Endothelial cell of umbilical vein (primary cell): ENCODE measurements around the gene KCNMA1.

ENCODE experiments used
- CTCF ChIP-seq, 2 donors: IDR thresholded peaks; 1 replicate in 1 of 2; 2 replicates in 1 of 2; pipeline ENCODE4 v1.5.1; 2011; ENCODE audit warnings: low read length in 2 of 2, mild to moderate bottlenecking in 2 of 2, moderate library complexity in 2 of 2, control low read depth in 1 of 2, inconsistent platforms in 1 of 2, low read depth in 1 of 2; ENCODE audit not compliant: insufficient read depth in 1 of 2; ENCODE audit errors: extremely low read depth in 1 of 2
- EZH2 ChIP-seq: IDR thresholded peaks from 2 replicates; pipeline ENCODE4 v1.6.1; 2012; ENCODE audit warnings: borderline replicate concordance, low read depth, mild to moderate bottlenecking, moderate library complexity, low read length, inconsistent platforms; ENCODE audit not compliant: severe bottlenecking
- FOS ChIP-seq: IDR thresholded peaks from 2 replicates; pipeline ENCODE4 v1.6.1; 2011; ENCODE audit warnings: mild to moderate bottlenecking, low read length, moderate library complexity, borderline replicate concordance; ENCODE audit not compliant: insufficient read depth
- GATA2 ChIP-seq: IDR thresholded peaks from 2 replicates; pipeline ENCODE4 v1.7.0; 2011; ENCODE audit warnings: low read depth, mild to moderate bottlenecking, moderate library complexity, mixed read lengths, low read length; ENCODE audit not compliant: insufficient read length, insufficient read depth
- MAX ChIP-seq: IDR thresholded peaks from 2 replicates; pipeline ENCODE4 v1.6.1; 2011; ENCODE audit not compliant: insufficient read depth, insufficient read length
- POLR2AphosphoS5 ChIP-seq: IDR thresholded peaks from 2 replicates; pipeline ENCODE4 v1.6.1; 2012; ENCODE audit warnings: low read depth, mild to moderate bottlenecking, control low read depth, low read length, moderate library complexity; ENCODE audit not compliant: insufficient read depth

DNA sequence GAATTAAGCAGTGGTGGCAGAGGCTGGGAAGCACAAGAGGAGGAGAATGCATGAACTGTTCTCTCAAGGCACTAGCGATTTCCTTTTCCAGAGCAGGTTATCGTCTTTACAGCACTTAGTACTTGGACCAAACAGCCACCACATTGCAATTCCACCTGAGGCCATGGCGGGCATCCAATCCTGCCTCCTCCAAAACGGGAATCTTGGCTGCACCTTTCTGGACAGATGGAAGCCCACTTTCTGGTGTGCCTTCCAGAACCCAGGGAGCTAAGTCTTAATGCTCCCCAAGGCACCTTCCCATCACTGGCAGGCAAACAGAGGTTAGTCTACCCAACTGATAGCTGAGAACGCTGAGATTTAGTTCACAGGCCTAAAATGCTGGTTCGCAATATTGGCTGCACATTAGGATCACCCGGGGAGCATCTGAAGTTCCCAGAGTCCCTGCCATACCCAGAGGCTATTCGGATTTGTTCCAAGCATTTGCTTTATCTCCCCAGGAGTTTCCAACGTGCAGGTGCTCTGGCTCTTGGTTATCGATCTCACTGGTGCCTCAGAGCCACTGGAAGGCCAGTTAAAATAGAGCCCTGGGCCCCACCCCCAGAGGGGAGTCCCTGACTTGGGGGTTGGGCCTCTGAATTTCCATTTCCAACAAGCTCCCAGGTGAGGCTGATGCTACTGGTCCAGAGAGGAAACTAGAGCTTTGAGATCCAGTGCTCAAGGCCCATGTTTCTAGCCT, 62.2 kb downstream of the KCNMA1 start:
- TF ChIP-seq CTCF (IDR thresholded peaks at IDR 0.05; ENCODE audit: extremely low read depth in 1 of 2, insufficient read depth in 1 of 2, low read depth in 1 of 2, low read length in 2 of 2) (no peak), GATA2 (no peak), EZH2 (no peak), MAX (no peak), POLR2AphosphoS5 (no peak), FOS (no peak)
